NB4 (cell line): ENCODE data around the gene IFI16.
"Not testable (repeated sequence)": the region's sequence is repeated elsewhere in the genome, so short reads cannot be mapped to it uniquely, and the experiment has no call there.

Experiments
- DNase-seq: peaks from one replicate; pipeline ENCODE4 v3.0.0; 2010; ENCODE audit warnings: low read depth
- H3K4me3 ChIP-seq: one replicate; pipeline ENCODE4 v1.5.1; 2011; ENCODE audit warnings: mild to moderate bottlenecking, low read depth, low read length, moderate library complexity
- CTCF ChIP-seq: IDR thresholded peaks from one replicate; pipeline ENCODE4 v1.5.1; 2012; ENCODE audit warnings: low read depth, low read length
- MAX ChIP-seq: IDR thresholded peaks from 2 replicates; pipeline ENCODE4 v1.6.1; 2011; ENCODE audit warnings: low read depth, low read length
- MYC ChIP-seq: IDR thresholded peaks from 2 replicates; pipeline ENCODE4 v1.6.1; 2011; ENCODE audit warnings: low read depth, low read length
- POLR2A ChIP-seq: IDR thresholded peaks from 2 replicates; pipeline ENCODE4 v1.6.1; 2011; ENCODE audit warnings: mild to moderate bottlenecking; ENCODE audit not compliant: insufficient read length; ENCODE audit errors: extremely low read depth

The IFI16 gene

GRCh38 chr1:159030877-159031447, 21.3 kb downstream of the IFI16 start:
- TF ChIP-seq MAX (no peak), MYC (no peak), POLR2A (no peak), CTCF (no peak)
- no peak for DNase-seq
- H3K4me3 ChIP-seq: no peak overlapping the region

GRCh38 chr1:159040206-159040605, 30.5 kb downstream of the IFI16 start:
- TF ChIP-seq CTCF (no peak), POLR2A (no peak), MYC (no peak), MAX (no peak)
- H3K4me3 ChIP-seq: no peak overlapping the region
- DNase-seq: no peak

GRCh38 chr1:159040893-159041724, 31.4 kb downstream of the IFI16 start:
- TF ChIP-seq MYC: no peak
- TF ChIP-seq POLR2A: no peak
- no peak for TF ChIP-seq CTCF
- no peak for TF ChIP-seq MAX
- H3K4me3 ChIP-seq: no peak overlapping the region
- DNase-seq: no peak

GRCh38 chr1:159046486-159046885, 36.8 kb downstream of the IFI16 start:
- not testable (repeated sequence) for H3K4me3 ChIP-seq, DNase-seq

- H3K4me3 ChIP-seq: no peak overlapping the region
- TF ChIP-seq MAX (no peak), MYC (no peak), CTCF (no peak), POLR2A (no peak)
- no peak for DNase-seq
Measured at GRCh38 chr1:159051436-159051835, 41.7 kb downstream of the IFI16 start.

- no peak for DNase-seq
- TF ChIP-seq CTCF (no peak), POLR2A (no peak), MAX (no peak), MYC (no peak)
- H3K4me3 ChIP-seq: no peak overlapping the region
Measured at GRCh38 chr1:159054427-159054826, 44.7 kb downstream of the IFI16 start.
